MCF 10A (cell line): ENCODE results near the gene PFAS. TPM values are rescaled to one million over a fixed set of nuclear protein-coding genes. Genes with fewer than 3 reads are reported as not detected.

Experiments
- Bru-seq: library from RNA; stranded (reverse); fragments of 400-500 nt; gene quantifications from one replicate; lab custom pipeline; 2021; lab: Mats Ljungman, UMichigan
- BruChase-seq, 2 experiments: library from RNA; stranded (reverse); fragments of 400-500 nt; gene quantifications; one replicate each; lab custom pipeline; 2021; lab: Mats Ljungman, UMichigan
- BruUV-seq: library from RNA; stranded (reverse); fragments of 400-500 nt; replicated peaks from 2 replicates; lab custom pipeline; 2021; lab: Mats Ljungman, UMichigan
- CTCF ChIA-PET: fragments of 300-600 bp; sonication (Branson Sonifier 250); formaldehyde crosslinking; extraction: SDS; loops from one replicate; lab custom pipeline; 2021; ENCODE audit warnings: antibody characterized with exemption, inconsistent platforms; lab: Yijun Ruan, JAX
- POLR2A ChIA-PET: fragments of 300-600, 350-650 bp; sonication (Branson Sonifier 250); formaldehyde crosslinking; extraction: SDS; loops from one replicate; lab custom pipeline; 2020; ENCODE audit warnings: antibody characterized with exemption, inconsistent platforms; lab: Yijun Ruan, JAX
- DNase-seq: peaks from one replicate; pipeline ENCODE4 v3.0.0-alpha.2; 2018; ENCODE audit not compliant: unreplicated experiment
- H3K27ac Mint-ChIP-seq: one replicate; pipeline ENCODE4 v1.8.0; 2022; ENCODE audit warnings: mild to moderate bottlenecking, low read depth, mixed read lengths; ENCODE audit not compliant: unreplicated experiment
- H3K27me3 Mint-ChIP-seq: one replicate; pipeline ENCODE4 v1.8.0; 2022; ENCODE audit warnings: mixed read lengths; ENCODE audit not compliant: insufficient read depth, unreplicated experiment
- H3K36me3 Mint-ChIP-seq: one replicate; pipeline ENCODE4 v1.8.0; 2022; ENCODE audit warnings: mild to moderate bottlenecking, moderate library complexity, mixed read lengths; ENCODE audit not compliant: insufficient read depth, unreplicated experiment
- H3K4me1 Mint-ChIP-seq: one replicate; pipeline ENCODE4 v1.8.0; 2022; ENCODE audit warnings: mixed read lengths; ENCODE audit not compliant: insufficient read depth, unreplicated experiment
- H3K4me3 Mint-ChIP-seq: one replicate; pipeline ENCODE4 v1.8.0; 2022; ENCODE audit warnings: mild to moderate bottlenecking, moderate library complexity, mixed read lengths; ENCODE audit not compliant: unreplicated experiment
- H3K9me3 Mint-ChIP-seq: one replicate; pipeline ENCODE4 v1.8.0; 2022; ENCODE audit warnings: mixed read lengths; ENCODE audit not compliant: unreplicated experiment
- CTCF ChIP-seq: fragments of 200-600 bp; IDR thresholded peaks from one replicate; pipeline ENCODE4 v1.8.0; 2022; ENCODE audit warnings: antibody characterized with exemption, mild to moderate bottlenecking; ENCODE audit not compliant: unreplicated experiment
- intact Hi-C: fragments of 100-400 bp; cut with micrococcal nuclease; formaldehyde crosslinking; loops from 2 replicates; pipeline ENCODE4 v1.14.1; 2022
- long read RNA-seq: library from polyadenylated mRNA; stranded (forward); transcript quantifications from one replicate; pipeline ENCODE4 v2.0.0, GENCODE V29; 2022
- total RNA-seq: library from RNA; stranded (reverse); gene quantifications from 2 replicates; pipeline ENCODE4 v1.2.3, GENCODE V29; 2022

Gene PFAS
- 54.4 and 66.2 TPM in 2 replicates for total RNA-seq
- Bru-seq, nascent RNA = percentile 58 among the genes with signal in this experiment
- BruChase-seq, experiment 1, labeled RNA remaining after a 6-hour chase = percentile 69 among the genes with signal in this experiment
- BruChase-seq, experiment 2, labeled RNA remaining after a 2-hour chase = percentile 57 among the genes with signal in this experiment
- long read RNA-seq, full-length matches to known transcripts = 37 of 90 reads
- long read RNA-seq, partial matches to known transcripts = 19 of 90 reads
- long read RNA-seq, other reads (novel, unspliced or antisense) = 34 of 90 reads

- Mint-ChIP-seq H3K4me3 (peak within 1 kb of the TSS; percentile 98), H3K36me3 (peaks cover 27% of the 10 kb centered on the region), H3K9me3 (no peaks in the 10 kb centered on the region), H3K4me1 (peaks cover 15% of the 10 kb centered on the region), H3K27ac (peak within 1 kb of the TSS; percentile 97), H3K27me3 (no peaks in the 10 kb centered on the region)
- peak; percentile 92 for DNase-seq
- CTCF ChIA-PET = interaction anchor here (0.5 to 2.1 kb wide), 8 partner anchors 27 to 548 kb away, joined by 3 to 9 read pairs (median 4); partner anchors contain the start of gene SLC25A35
- POLR2A ChIA-PET = interaction anchor here (0.5 to 10.9 kb wide), 36 partner anchors 9 to 563 kb away, joined by 3 to 269 read pairs (median 5); partner anchors contain the start of genes ALOXE3, AURKB, BORCS6 and KRABD2
- TF ChIP-seq CTCF = no peak
- BruUV-seq = no TSS peak
- intact Hi-C loops = loop anchor here (2.0 kb wide), 1 partner anchor 52 kb away; no protein-coding TSS in a partner anchor
Measured at GRCh38 chr17:8248751-8249607, at the start of gene PFAS. PFAS (plus strand) TSS chr17:8249289; CDS start chr17:8253938, 4,649 bp downstream.

GRCh38 chr17:8204761-8205555 is 44.1 kb upstream of the PFAS start:
- Mint-ChIP-seq H3K9me3 (no peaks in the 10 kb centered on the region), H3K4me3 (no peak overlapping the region)
- CTCF ChIA-PET = interaction anchor here (0.7 kb wide), 1 partner anchor 82 kb away, joined by 3 read pairs; no protein-coding TSS in a partner anchor

GRCh38 chr17:8206536-8206935 is 42.6 kb upstream of the PFAS start:
- peaks cover 19% of the 10 kb centered on the region for H3K36me3 Mint-ChIP-seq
- CTCF ChIA-PET = interaction anchor here (0.6 kb wide), 1 partner anchor 27 kb away, joined by 4 read pairs; no protein-coding TSS in a partner anchor
- intact Hi-C loops = no loop called here
- no peak overlapping the region for H3K4me3 Mint-ChIP-seq
- POLR2A ChIA-PET = interaction anchor here (1.0 to 1.7 kb wide), 2 partner anchors 15 kb away, joined by 3 to 5 read pairs; no protein-coding TSS in a partner anchor
- no peaks in the 10 kb centered on the region for H3K9me3 Mint-ChIP-seq
- no TSS peak for BruUV-seq
- no peaks in the 10 kb centered on the region for H3K27me3 Mint-ChIP-seq
- no peak overlapping the region for H3K27ac Mint-ChIP-seq
- TF ChIP-seq CTCF = no peak
- H3K4me1 Mint-ChIP-seq = peaks cover 6% of the 10 kb centered on the region
- DNase-seq = no peak

More at GRCh38 chr17:8204761-8205555, 44.1 kb upstream of the PFAS start:
- no peak for TF ChIP-seq CTCF
- Mint-ChIP-seq H3K27me3 (no peaks in the 10 kb centered on the region), H3K4me1 (no peaks in the 10 kb centered on the region), H3K36me3 (peaks cover 13% of the 10 kb centered on the region), H3K27ac (no peak overlapping the region)
- intact Hi-C loops = no loop called here
- no TSS peak for BruUV-seq
- POLR2A ChIA-PET = interaction anchor here (0.6 to 1.7 kb wide), 4 partner anchors 13 to 66 kb away, joined by 3 to 5 read pairs (median 4); partner anchors contain the start of gene CTC1
- no peak for DNase-seq
